Measurements from ENCODE around the gene BAIAP2L1.

- TF ChIP-seq, protein P1, sequence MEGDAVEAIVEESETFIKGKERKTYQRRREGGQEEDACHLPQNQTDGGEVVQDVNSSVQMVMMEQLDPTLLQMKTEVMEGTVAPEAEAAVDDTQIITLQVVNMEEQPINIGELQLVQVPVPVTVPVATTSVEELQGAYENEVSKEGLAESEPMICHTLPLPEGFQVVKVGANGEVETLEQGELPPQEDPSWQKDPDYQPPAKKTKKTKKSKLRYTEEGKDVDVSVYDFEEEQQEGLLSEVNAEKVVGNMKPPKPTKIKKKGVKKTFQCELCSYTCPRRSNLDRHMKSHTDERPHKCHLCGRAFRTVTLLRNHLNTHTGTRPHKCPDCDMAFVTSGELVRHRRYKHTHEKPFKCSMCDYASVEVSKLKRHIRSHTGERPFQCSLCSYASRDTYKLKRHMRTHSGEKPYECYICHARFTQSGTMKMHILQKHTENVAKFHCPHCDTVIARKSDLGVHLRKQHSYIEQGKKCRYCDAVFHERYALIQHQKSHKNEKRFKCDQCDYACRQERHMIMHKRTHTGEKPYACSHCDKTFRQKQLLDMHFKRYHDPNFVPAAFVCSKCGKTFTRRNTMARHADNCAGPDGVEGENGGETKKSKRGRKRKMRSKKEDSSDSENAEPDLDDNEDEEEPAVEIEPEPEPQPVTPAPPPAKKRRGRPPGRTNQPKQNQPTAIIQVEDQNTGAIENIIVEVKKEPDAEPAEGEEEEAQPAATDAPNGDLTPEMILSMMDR (IDR thresholded peaks at IDR 0.05) = no peak
- no peak for TF ChIP-seq EZH2 (IDR thresholded peaks at IDR 0.05)
- TF ChIP-seq EZH2phosphoT487 (IDR thresholded peaks at IDR 0.05) = no peak
Observed at GRCh38 chr7:98278408-98278807, 122.5 kb downstream of the BAIAP2L1 start.
